ENCODE results near the gene ABLIM1. TPM values are rescaled to one million over a fixed set of nuclear protein-coding genes. Genes with fewer than 3 reads are reported as not detected.

The ABLIM1 gene
- total and polyA plus RNA-seq, 2 of the 4 experiments (the other 2 are of a cell fraction): 7.7 to 9.9 TPM

DNA sequence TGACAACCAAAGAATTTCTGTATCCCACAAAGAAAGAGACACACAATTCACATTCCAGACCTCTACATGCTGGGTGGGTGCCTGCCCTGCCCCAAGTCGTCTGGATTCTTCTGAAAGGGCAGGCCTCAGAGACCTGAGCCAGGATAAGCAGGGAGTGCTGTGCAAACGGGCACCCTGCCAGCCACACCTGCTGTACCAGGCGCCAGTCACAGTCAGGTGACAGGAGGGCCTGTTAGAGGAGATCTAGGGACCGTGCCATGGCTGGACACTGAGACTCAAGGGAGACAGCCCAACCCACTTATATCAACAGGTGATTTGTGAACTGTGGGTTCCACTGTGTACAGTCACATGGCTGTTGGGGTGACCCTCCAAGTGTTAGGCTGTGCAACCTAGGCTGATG is 150.6 kb downstream of the ABLIM1 start:
- Histone ChIP-seq H3K4me2 (ENCODE audit: low read depth, low read length) (no peak overlapping the region), H2AK9ac (replicated peaks; ENCODE audit: low read depth, low read length, poor library complexity) (no peak overlapping the region), H3K4me1 (ENCODE audit: control insufficient read depth, insufficient read depth, low read length) (peaks cover 2% of the 10 kb centered on the region), H2AK5ac (ENCODE audit: low read depth, low read length) (no peak overlapping the region), H2BK5ac (ENCODE audit: low read depth, low read length, poor library complexity, severe bottlenecking) (no peak overlapping the region), H3K4ac (ENCODE audit: low read depth, low read length) (no peak overlapping the region), H3K27me3 (ENCODE audit: control insufficient read depth, insufficient read depth, low read length) (peaks cover 26% of the 10 kb centered on the region), H3K14ac (replicated peaks; ENCODE audit: low read depth, low read length) (no peak overlapping the region), H3K9ac (ENCODE audit: low read depth, low read length) (no peak overlapping the region), H4K8ac (ENCODE audit: low read depth in 2 of 2, low read length in 2 of 2) (no peak overlapping the region), H3K79me1 (ENCODE audit: low read depth in 1 of 2, low read length in 2 of 2) (no peaks in the 10 kb centered on the region), H4K20me1 (ENCODE audit: insufficient read depth, low read length) (no peaks in the 10 kb centered on the region), H2AFZ (replicated peaks; ENCODE audit: low read length, poor library complexity) (no peak overlapping the region), H3K9me1 (ENCODE audit: insufficient read depth, low read length) (peaks cover 3% of the 10 kb centered on the region; the same call in 1 of the 2 replicates), H3K9me3 (ENCODE audit: control insufficient read depth, insufficient read depth, low read length) (no peaks in the 10 kb centered on the region), H3K4me3 (ENCODE audit: insufficient read depth, low read depth, low read length) (no peak overlapping the region), H4K5ac (ENCODE audit: low read depth, low read length) (no peak overlapping the region), H2BK20ac (ENCODE audit: low read depth, low read length) (no peak overlapping the region), H2BK120ac (ENCODE audit: low read depth, low read length) (no peak overlapping the region), H4K91ac (ENCODE audit: insufficient read depth, low read depth, low read length) (no peak overlapping the region), H3K27ac (ENCODE audit: insufficient read depth, low read length) (no peak overlapping the region), H3K18ac (ENCODE audit: low read depth, low read length) (no peak overlapping the region), H3K56ac (ENCODE audit: extremely low read depth, insufficient read depth, low read length) (no peak overlapping the region), H2BK15ac (ENCODE audit: low read depth, low read length) (no peak overlapping the region), H3K23ac (ENCODE audit: low read depth, low read length) (no peak overlapping the region), H3K36me3 (ENCODE audit: control insufficient read depth, insufficient read depth, low read length) (no peaks in the 10 kb centered on the region)
- ATAC-seq (ENCODE audit: low read depth): no peak
- DNase-seq: no peak
- ChIA-PET POLR2A (ENCODE audit: unreplicated experiment) (no interaction called here), CTCF (no interaction called here)
- dilution Hi-C loops (cut with HindIII; ENCODE audit: low sequenced_read_pairs, unreplicated experiment) (no loop called here), in situ Hi-C loops (cut with MboI; ENCODE audit: low sequenced_read_pairs) (no loop called here), intact Hi-C loops (cut with micrococcal nuclease) (no loop called here)
- WGBS, 2 experiments (ENCODE audit: extremely low coverage in 2 of 2, insufficient read length in 1 of 2): 0% methylated on average over 1 of the region's 4 CpGs; no CpG with 5 or more reads in 1 of the 2 experiments
- no peak for TF ChIP-seq BHLHE40 (IDR thresholded peaks at IDR 0.05; ENCODE audit: low read depth, low read length)
- TF ChIP-seq MAZ (IDR thresholded peaks at IDR 0.05; ENCODE audit: borderline replicate concordance, low read depth, low read length): no peak
- TF ChIP-seq FOS (IDR thresholded peaks at IDR 0.05; ENCODE audit: low read depth, low read length): no peak
- TF ChIP-seq RCOR1 (IDR thresholded peaks at IDR 0.05; ENCODE audit: insufficient replicate concordance, low read length): no peak
- TF ChIP-seq MXI1 (IDR thresholded peaks at IDR 0.05; ENCODE audit: borderline replicate concordance, low read depth, low read length): no peak
- TF ChIP-seq, protein P1, sequence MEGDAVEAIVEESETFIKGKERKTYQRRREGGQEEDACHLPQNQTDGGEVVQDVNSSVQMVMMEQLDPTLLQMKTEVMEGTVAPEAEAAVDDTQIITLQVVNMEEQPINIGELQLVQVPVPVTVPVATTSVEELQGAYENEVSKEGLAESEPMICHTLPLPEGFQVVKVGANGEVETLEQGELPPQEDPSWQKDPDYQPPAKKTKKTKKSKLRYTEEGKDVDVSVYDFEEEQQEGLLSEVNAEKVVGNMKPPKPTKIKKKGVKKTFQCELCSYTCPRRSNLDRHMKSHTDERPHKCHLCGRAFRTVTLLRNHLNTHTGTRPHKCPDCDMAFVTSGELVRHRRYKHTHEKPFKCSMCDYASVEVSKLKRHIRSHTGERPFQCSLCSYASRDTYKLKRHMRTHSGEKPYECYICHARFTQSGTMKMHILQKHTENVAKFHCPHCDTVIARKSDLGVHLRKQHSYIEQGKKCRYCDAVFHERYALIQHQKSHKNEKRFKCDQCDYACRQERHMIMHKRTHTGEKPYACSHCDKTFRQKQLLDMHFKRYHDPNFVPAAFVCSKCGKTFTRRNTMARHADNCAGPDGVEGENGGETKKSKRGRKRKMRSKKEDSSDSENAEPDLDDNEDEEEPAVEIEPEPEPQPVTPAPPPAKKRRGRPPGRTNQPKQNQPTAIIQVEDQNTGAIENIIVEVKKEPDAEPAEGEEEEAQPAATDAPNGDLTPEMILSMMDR (conservative IDR thresholded peaks at IDR 0.05; ENCODE audit: low read depth, low read length): no peak
- no TSS peak for BruUV-seq (replicated peaks)

Data from IMR-90 (cell line).